ENCODE data around the gene KLHL1.

KLHL1 gene

GRCh38 chr13:69683921-69684686 is 424.1 kb downstream of the KLHL1 start:
- DNase-seq (ENCODE audit: low read depth) = no peak
- H3K4me3 ChIP-seq (ENCODE audit: low read length) = no peak overlapping the region
- TF ChIP-seq CTCF (IDR thresholded peaks at IDR 0.05; ENCODE audit: insufficient read depth, low read depth, low read length, missing control alignments) = no peak

DNA sequence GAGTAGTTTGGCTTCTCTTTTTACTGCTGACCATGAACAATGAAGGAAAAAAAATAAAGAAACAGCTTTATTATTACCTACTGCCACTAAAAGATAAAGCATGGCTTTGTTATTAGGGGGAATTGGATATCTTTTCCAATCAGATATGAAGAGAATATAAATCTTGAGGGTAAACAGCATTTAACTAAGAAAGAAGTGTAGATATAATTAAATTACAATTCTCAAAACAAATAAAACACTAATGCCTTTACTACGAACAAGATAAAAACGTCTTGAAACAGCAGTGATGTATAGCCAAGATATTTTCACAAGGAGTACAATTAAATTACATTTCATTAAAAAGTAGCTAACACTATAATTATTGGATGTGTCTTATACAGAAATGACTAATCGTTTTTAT is 426.5 kb downstream of the KLHL1 start:
- no peak overlapping the region for H3K4me3 ChIP-seq (ENCODE audit: low read length)
- TF ChIP-seq CTCF (IDR thresholded peaks at IDR 0.05; ENCODE audit: insufficient read depth, low read depth, low read length, missing control alignments) = no peak
- no peak for DNase-seq (ENCODE audit: low read depth)

DNA sequence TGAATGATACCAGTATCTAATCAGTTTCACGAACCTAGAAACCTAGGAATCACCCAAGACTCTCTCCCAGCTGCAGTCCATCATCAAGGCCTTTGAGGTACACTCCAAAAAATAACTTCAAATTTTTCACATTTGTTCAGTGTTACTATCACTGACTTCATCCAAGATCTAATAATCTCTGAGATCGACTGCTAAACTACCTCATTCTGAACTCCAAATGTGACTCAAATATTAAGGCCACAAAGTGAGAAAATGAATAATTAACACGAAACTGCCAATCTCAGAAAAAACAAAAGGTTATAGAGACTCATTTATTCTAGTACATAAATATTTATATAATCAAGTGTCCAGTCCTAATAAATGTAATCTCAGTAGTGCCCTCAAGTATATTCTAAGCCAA is 430.9 kb downstream of the KLHL1 start:
- DNase-seq (ENCODE audit: low read depth) = no peak
- no peak overlapping the region for H3K4me3 ChIP-seq (ENCODE audit: low read length)
- TF ChIP-seq CTCF (IDR thresholded peaks at IDR 0.05; ENCODE audit: insufficient read depth, low read depth, low read length, missing control alignments) = no peak

DNA sequence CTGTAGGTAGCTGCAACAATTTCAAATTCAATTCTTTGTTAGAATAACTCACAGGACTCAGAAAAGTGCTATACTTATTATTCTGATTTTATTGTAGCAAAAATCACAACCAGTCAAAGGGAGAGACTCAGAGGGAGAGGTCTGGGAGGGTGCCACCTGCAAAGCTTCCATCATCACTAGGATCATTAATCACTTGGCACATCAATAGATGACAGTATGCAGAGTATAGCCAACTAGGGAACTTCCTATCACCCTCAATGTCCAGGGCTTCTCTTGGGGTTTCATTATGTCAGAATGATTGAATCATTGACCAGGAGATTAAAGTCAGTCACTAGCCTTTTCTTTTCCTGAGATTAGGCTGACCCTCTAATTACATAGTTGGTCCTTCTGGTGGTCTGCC is 432.0 kb downstream of the KLHL1 start:
- no peak overlapping the region for H3K4me3 ChIP-seq (ENCODE audit: low read length)
- TF ChIP-seq CTCF (IDR thresholded peaks at IDR 0.05; ENCODE audit: insufficient read depth, low read depth, low read length, missing control alignments) = no peak
- DNase-seq (ENCODE audit: low read depth) = no peak

GRCh38 chr13:69660155-69660554 is 448.1 kb downstream of the KLHL1 start:
- no peak for DNase-seq (ENCODE audit: low read depth)
- TF ChIP-seq CTCF (IDR thresholded peaks at IDR 0.05; ENCODE audit: insufficient read depth, low read depth, low read length, missing control alignments) = no peak
- H3K4me3 ChIP-seq (ENCODE audit: low read length) = no peak overlapping the region

GRCh38 chr13:69657676-69658075 is 450.6 kb downstream of the KLHL1 start:
- H3K4me3 ChIP-seq (ENCODE audit: low read length) = no peak overlapping the region
- DNase-seq (ENCODE audit: low read depth) = no peak
- no peak for TF ChIP-seq CTCF (IDR thresholded peaks at IDR 0.05; ENCODE audit: insufficient read depth, low read depth, low read length, missing control alignments)

GRCh38 chr13:69654392-69654791 is 453.9 kb downstream of the KLHL1 start:
- DNase-seq (ENCODE audit: low read depth) = no peak
- no peak overlapping the region for H3K4me3 ChIP-seq (ENCODE audit: low read length)
- TF ChIP-seq CTCF (IDR thresholded peaks at IDR 0.05; ENCODE audit: insufficient read depth, low read depth, low read length, missing control alignments) = no peak

Measured in epithelial cell of esophagus (primary cell).